Measurements from ENCODE around the gene FAXDC2.
A peak's percentile ranks its signal among the peaks of the same experiment; 100 is the strongest.
"Not testable (repeated sequence)": the region's sequence is repeated elsewhere in the genome, so short reads cannot be mapped to it uniquely, and the experiment has no call there.

FAXDC2 gene

GRCh38 chr5:154836225-154836624, 14.2 kb downstream of the FAXDC2 start (continued):
- TF ChIP-seq ZBTB44 (tag by site-specific recombination; IDR thresholded peaks at IDR 0.05), result no peak
- TF ChIP-seq, protein P1, sequence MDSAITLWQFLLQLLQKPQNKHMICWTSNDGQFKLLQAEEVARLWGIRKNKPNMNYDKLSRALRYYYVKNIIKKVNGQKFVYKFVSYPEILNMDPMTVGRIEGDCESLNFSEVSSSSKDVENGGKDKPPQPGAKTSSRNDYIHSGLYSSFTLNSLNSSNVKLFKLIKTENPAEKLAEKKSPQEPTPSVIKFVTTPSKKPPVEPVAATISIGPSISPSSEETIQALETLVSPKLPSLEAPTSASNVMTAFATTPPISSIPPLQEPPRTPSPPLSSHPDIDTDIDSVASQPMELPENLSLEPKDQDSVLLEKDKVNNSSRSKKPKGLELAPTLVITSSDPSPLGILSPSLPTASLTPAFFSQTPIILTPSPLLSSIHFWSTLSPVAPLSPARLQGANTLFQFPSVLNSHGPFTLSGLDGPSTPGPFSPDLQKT (IDR thresholded peaks at IDR 0.05; ENCODE audit: borderline replicate concordance, low read depth, low read length), result no peak

DNA sequence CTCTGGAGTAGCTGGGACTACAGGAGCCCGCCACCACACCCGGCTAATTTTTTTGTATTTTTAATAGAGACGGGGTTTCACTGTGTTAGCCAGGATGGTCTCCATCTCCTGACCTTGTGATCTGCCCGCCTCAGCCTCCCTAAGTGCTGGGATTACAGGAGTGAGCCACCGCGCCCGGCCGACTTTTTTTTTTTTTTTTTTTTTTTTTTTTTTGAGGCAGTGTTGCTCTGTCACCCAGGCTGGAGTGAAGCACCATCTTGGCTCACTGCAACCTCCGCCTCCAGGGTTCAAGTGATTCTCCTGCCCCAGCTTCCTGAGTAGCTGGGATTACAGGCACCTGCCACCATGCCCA, 14.7 kb downstream of the FAXDC2 start:
- H3K27ac ChIP-seq (ENCODE audit: extremely low read depth, low read depth, low read length); H3K9me3 ChIP-seq (ENCODE audit: control insufficient read depth, insufficient read depth, low read depth, low read length); CTCF ChIA-PET; H3K4me3 ChIP-seq (ENCODE audit: low read depth, low read length): not testable (repeated sequence)
- POLR2A ChIA-PET, result interaction anchor here (0.7 to 1.6 kb wide), 5 partner anchors 9 to 33 kb away, joined by 3 to 11 read pairs (median 4); partner anchors contain the start of gene FAXDC2
- Histone ChIP-seq H3K4me1 (ENCODE audit: control insufficient read depth, insufficient read depth, low read length) (peaks cover 12% of the 10 kb centered on the region; the same call in 1 of the 2 replicates), H3K36me3 (ENCODE audit: control insufficient read depth in 2 of 2, insufficient read depth in 1 of 2, low read length in 2 of 2) (peaks cover 12 to 13% of the 10 kb centered on the region in 2 experiments; a peak in 2 of 3 replicates)
- peak; percentile 0; the same call in 1 of the 2 replicates for TF ChIP-seq ZBTB20 (tag by site-specific recombination; IDR thresholded peaks at IDR 0.05)
- peak; percentile 92 for TF ChIP-seq ZNF362 (tag by site-specific recombination; IDR thresholded peaks at IDR 0.05)

DNA sequence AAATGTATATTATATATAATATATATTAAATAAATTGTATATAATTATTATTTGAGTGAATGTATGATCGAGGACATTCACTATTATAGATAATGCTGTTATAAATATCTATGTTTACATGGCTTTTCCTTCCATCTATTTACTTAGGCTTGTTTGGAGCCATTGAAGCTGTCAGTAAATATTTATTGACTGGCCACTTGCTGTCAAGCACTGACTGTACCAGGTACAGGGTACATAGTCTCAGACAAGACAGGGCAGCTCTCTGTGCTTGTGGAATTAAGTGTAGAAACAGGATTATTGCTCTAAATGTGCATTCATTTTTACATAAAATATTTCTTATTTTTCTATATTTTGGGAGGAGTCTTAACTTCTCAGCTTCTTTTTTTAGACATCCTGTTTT, 16.4 kb downstream of the FAXDC2 start:
- H3K27ac ChIP-seq (ENCODE audit: extremely low read depth, low read depth, low read length), result no peak overlapping the region
- POLR2A ChIA-PET, result no interaction called here
- H3K4me1 ChIP-seq (ENCODE audit: control insufficient read depth, insufficient read depth, low read length), result peaks cover 12% of the 10 kb centered on the region; the same call in 1 of the 2 replicates
- no peaks in the 10 kb centered on the region for H3K9me3 ChIP-seq (ENCODE audit: control insufficient read depth, insufficient read depth, low read depth, low read length)
- CTCF ChIA-PET, result no interaction called here
- peaks cover 12 to 30% of the 10 kb centered on the region in 2 experiments; a peak in 2 of 3 replicates for H3K36me3 ChIP-seq (ENCODE audit: control insufficient read depth in 2 of 2, insufficient read depth in 1 of 2, low read length in 2 of 2)
- TF ChIP-seq, protein P2, sequence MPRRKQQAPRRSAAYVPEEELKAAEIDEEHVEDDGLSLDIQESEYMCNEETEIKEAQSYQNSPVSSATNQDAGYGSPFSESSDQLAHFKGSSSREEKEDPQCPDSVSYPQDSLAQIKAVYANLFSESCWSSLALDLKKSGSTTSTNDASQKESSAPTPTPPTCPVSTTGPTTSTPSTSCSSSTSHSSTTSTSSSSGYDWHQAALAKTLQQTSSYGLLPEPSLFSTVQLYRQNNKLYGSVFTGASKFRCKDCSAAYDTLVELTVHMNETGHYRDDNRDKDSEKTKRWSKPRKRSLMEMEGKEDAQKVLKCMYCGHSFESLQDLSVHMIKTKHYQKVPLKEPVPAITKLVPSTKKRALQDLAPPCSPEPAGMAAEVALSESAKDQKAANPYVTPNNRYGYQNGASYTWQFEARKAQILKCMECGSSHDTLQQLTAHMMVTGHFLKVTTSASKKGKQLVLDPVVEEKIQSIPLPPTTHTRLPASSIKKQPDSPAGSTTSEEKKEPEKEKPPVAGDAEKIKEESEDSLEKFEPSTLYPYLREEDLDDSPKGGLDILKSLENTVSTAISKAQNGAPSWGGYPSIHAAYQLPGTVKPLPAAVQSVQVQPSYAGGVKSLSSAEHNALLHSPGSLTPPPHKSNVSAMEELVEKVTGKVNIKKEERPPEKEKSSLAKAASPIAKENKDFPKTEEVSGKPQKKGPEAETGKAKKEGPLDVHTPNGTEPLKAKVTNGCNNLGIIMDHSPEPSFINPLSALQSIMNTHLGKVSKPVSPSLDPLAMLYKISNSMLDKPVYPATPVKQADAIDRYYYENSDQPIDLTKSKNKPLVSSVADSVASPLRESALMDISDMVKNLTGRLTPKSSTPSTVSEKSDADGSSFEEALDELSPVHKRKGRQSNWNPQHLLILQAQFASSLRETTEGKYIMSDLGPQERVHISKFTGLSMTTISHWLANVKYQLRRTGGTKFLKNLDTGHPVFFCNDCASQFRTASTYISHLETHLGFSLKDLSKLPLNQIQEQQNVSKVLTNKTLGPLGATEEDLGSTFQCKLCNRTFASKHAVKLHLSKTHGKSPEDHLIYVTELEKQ (tag by site-specific recombination; IDR thresholded peaks at IDR 0.05; ENCODE audit: borderline replicate concordance), result no peak
- TF ChIP-seq, protein P3, sequence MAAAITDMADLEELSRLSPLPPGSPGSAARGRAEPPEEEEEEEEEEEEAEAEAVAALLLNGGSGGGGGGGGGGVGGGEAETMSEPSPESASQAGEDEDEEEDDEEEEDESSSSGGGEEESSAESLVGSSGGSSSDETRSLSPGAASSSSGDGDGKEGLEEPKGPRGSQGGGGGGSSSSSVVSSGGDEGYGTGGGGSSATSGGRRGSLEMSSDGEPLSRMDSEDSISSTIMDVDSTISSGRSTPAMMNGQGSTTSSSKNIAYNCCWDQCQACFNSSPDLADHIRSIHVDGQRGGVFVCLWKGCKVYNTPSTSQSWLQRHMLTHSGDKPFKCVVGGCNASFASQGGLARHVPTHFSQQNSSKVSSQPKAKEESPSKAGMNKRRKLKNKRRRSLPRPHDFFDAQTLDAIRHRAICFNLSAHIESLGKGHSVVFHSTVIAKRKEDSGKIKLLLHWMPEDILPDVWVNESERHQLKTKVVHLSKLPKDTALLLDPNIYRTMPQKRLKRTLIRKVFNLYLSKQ (tag by site-specific recombination; IDR thresholded peaks at IDR 0.05; ENCODE audit: borderline replicate concordance), result no peak
- TF ChIP-seq ZNF184 (tag by site-specific recombination; IDR thresholded peaks at IDR 0.05) (no peak), ZFP3 (tag by site-specific recombination; IDR thresholded peaks at IDR 0.05; ENCODE audit: low read depth) (no peak), TCF7L2 (IDR thresholded peaks at IDR 0.05; ENCODE audit: borderline replicate concordance, low read depth, low read length) (no peak), ZNF544 (tag by site-specific recombination; IDR thresholded peaks at IDR 0.05) (no peak), HIC1 (tag by site-specific recombination; IDR thresholded peaks at IDR 0.05) (no peak), HOXA7 (CRISPR knock-in tag; IDR thresholded peaks at IDR 0.05; ENCODE audit: borderline replicate concordance) (no peak), ZNF521 (tag by site-specific recombination; IDR thresholded peaks at IDR 0.05) (no peak), ZSCAN18 (tag by site-specific recombination; IDR thresholded peaks at IDR 0.05) (no peak), ZFP69B (tag by site-specific recombination; IDR thresholded peaks at IDR 0.05) (no peak), YY2 (tag by site-specific recombination; IDR thresholded peaks at IDR 0.05) (no peak), ZNF155 (tag by site-specific recombination; IDR thresholded peaks at IDR 0.05) (no peak)
- TF ChIP-seq, protein P4, sequence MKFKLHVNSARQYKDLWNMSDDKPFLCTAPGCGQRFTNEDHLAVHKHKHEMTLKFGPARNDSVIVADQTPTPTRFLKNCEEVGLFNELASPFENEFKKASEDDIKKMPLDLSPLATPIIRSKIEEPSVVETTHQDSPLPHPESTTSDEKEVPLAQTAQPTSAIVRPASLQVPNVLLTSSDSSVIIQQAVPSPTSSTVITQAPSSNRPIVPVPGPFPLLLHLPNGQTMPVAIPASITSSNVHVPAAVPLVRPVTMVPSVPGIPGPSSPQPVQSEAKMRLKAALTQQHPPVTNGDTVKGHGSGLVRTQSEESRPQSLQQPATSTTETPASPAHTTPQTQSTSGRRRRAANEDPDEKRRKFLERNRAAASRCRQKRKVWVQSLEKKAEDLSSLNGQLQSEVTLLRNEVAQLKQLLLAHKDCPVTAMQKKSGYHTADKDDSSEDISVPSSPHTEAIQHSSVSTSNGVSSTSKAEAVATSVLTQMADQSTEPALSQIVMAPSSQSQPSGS (tag by site-specific recombination; IDR thresholded peaks at IDR 0.05; ENCODE audit: low read depth), result no peak
- no peak overlapping the region for H3K4me3 ChIP-seq (ENCODE audit: low read depth, low read length)

All from HEK293 (cell line).